Esophagus (tissue), 2 donors: Measurements from ENCODE around the gene CHAC2. TPM values are rescaled to one million over a fixed set of nuclear protein-coding genes. Genes with fewer than 3 reads are reported as not detected.
"Not testable (repeated sequence)": the region's sequence is repeated elsewhere in the genome, so short reads cannot be mapped to it uniquely, and the experiment has no call there.

ENCODE experiments used
- H3K27ac ChIP-seq, 2 donors: one replicate each; pipeline ENCODE4 v1.5.1; 2013; ENCODE audit warnings: low read depth in 2 of 2, mild to moderate bottlenecking in 2 of 2, inconsistent platforms in 1 of 2, low read length in 1 of 2, moderate library complexity in 1 of 2
- H3K27me3 ChIP-seq, 2 donors: one replicate each; pipeline ENCODE4 v1.6.1; 2013; ENCODE audit warnings: low read length in 2 of 2, control low read depth in 1 of 2, mild to moderate bottlenecking in 1 of 2; ENCODE audit not compliant: insufficient read depth in 2 of 2, control insufficient read depth in 1 of 2
- H3K36me3 ChIP-seq, 2 donors: one replicate each; pipeline ENCODE4 v1.6.1; 2013; ENCODE audit warnings: low read length in 1 of 2; ENCODE audit not compliant: control insufficient read depth in 2 of 2, insufficient read depth in 2 of 2
- H3K4me1 ChIP-seq, 2 donors: one replicate each; pipeline ENCODE4 v1.6.1; 2013; ENCODE audit warnings: low read length in 1 of 2; ENCODE audit not compliant: control insufficient read depth in 2 of 2, insufficient read depth in 2 of 2
- H3K4me3 ChIP-seq, 2 donors: one replicate each; pipeline ENCODE4 v1.5.1; 2013; ENCODE audit warnings: low read length in 2 of 2, mild to moderate bottlenecking in 2 of 2, low read depth in 1 of 2, moderate library complexity in 1 of 2
- H3K9me3 ChIP-seq, 2 donors: one replicate each; pipeline ENCODE4 v1.6.1; 2013; ENCODE audit warnings: mild to moderate bottlenecking in 2 of 2, low read depth in 1 of 2, low read length in 1 of 2, moderate library complexity in 1 of 2; ENCODE audit not compliant: control insufficient read depth in 2 of 2, insufficient read depth in 1 of 2
- WGBS, 2 donors: extraction: QIAGEN DNeasy Blood & Tissue Kit; methylation state at CpG; one replicate each; pipeline ENCODE4 v1.1.7; 2013; 5-methylcytosine and 5-hydroxymethylcytosine counted together
- polyA plus RNA-seq, 2 donors: library from polyadenylated mRNA; stranded (reverse); fragments of 200-250 nt; gene quantifications; one replicate each; pipeline ENCODE4 v1.2.3, GENCODE V29; 2013
- donor health status: healthy with polysubstance abuse.
- donor health status: Bipolar disorder and iron deficiency.

CHAC2 gene
- polyA plus RNA-seq, 2 donors: 4.1 to 6.2 TPM

DNA sequence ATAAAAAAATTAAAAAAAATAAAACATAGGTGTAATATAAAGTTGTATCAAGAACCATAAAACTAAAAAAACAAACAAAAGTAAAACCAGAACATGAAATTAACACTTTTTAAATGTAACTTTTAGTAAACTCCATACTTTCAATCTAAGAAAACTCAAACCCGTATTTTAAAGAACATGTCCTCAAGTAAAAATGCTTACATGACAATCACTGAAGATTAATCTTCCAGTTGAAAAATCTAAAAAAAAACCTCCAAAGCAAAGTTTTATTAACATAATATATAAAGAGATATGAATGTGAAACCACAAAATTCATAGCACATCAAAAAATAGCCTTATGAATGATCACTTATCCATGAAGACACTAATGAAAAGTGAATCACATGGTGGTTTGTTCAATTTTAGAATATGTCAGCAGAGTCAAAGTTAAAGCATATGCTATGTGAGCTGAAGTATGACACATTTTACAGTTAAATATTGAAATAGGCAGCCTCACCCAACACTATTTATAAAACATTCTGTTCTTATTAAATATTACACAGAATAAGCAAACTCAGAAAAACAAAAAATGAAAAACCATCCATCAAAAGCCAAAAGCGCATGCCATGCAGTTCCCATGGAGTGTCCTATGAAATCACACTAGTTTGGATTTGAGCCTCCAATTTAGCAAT is 23.1 kb upstream of the CHAC2 start:
- WGBS, 2 donors: 82 to 84% methylated on average over 2 of the region's 2 CpGs
- no peak overlapping the region for H3K4me3 ChIP-seq
- H3K27me3 ChIP-seq: no peaks in the 10 kb centered on the region
- no peaks in the 10 kb centered on the region for H3K4me1 ChIP-seq
- no peak overlapping the region for H3K27ac ChIP-seq
- no peaks in the 10 kb centered on the region for H3K9me3 ChIP-seq
- H3K36me3 ChIP-seq: no peaks in the 10 kb centered on the region

DNA sequence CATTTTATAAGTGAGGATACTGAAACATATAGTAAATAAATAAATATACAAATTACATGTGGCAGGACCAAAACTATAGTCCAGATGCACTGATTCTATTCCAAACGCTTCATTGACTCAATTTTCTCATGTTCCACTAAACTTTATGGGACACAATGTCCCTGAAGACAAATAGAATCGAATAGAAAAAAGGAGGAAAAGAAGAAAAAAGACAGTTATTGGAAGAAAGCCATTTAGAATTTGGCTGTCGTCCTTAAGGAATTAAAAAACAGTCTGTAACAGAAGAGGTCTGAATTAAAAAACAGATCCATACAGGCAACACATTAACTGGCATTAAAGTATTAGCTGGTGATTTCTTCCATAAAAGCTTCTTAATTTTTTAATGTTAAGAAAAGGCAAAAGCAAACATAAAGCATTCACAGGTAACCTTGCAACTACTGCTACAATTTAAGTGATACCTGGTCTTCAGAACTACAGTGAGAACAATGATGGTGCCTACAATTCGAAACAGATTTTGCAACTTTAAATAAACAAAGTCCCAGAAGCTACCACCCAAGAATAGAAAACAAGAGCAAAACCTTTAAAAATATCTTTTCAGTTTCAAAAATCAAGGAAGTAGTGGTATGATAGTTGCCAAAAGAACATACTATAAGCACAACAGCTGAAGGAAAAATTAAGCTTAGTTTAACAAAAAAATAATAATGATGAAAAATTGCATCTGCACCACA is 17.4 kb upstream of the CHAC2 start:
- 42 to 64% methylated on average over 4 of the region's 4 CpGs for WGBS, 2 donors
- no peaks in the 10 kb centered on the region for H3K4me1 ChIP-seq
- H3K36me3 ChIP-seq: no peaks in the 10 kb centered on the region
- no peak overlapping the region for H3K27ac ChIP-seq
- no peaks in the 10 kb centered on the region for H3K9me3 ChIP-seq
- H3K27me3 ChIP-seq: no peaks in the 10 kb centered on the region
- no peak overlapping the region for H3K4me3 ChIP-seq

DNA sequence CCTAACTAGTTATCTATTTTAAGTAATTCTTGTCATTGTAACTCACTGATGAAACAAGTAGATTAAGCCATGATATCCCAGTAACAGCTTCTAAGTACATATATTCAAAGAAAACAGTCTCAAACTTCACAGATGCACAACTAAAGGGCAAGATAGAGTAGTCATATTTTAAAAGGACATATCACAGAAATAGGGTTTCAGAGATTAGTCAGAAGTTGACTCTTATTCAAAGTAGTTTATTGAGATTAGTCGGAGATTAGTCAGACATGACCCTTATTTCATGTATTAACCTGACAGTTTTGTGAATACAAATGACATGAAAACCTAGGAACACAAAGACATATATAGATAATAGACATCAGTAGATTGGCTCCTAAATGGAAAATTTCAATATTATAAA is 15.9 kb upstream of the CHAC2 start:
- Histone ChIP-seq H3K9me3 (no peaks in the 10 kb centered on the region), H3K27me3 (no peaks in the 10 kb centered on the region), H3K4me1 (no peaks in the 10 kb centered on the region), H3K27ac (no peak overlapping the region), H3K4me3 (no peak overlapping the region), H3K36me3 (peaks cover 0 to 2% of the 10 kb centered on the region in 2 donors)
- WGBS, 2 donors: 31 to 60% methylated on average over 1 of the region's 1 CpG

DNA sequence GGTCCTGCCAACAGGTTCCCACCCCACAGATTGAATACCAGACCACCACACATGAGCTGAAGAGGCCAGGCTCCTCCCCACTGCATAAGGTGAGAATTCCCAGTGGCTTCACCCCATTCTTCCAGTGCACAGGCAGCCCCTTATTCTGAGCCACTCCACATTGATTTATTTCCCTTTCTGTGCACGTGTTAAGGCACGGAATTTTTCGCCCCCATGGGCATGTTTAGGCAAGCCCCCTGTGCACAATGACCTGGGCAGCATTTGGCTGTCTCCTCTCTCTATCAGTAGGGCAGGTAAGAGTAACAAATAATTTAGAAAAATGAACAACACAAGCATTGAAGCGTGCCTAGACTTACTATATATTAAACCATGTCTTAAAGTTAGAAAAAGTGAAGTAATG is 15.2 kb upstream of the CHAC2 start:
- no peak overlapping the region for H3K27ac ChIP-seq
- 59 to 74% methylated on average over 4 of the region's 4 CpGs for WGBS, 2 donors

DNA sequence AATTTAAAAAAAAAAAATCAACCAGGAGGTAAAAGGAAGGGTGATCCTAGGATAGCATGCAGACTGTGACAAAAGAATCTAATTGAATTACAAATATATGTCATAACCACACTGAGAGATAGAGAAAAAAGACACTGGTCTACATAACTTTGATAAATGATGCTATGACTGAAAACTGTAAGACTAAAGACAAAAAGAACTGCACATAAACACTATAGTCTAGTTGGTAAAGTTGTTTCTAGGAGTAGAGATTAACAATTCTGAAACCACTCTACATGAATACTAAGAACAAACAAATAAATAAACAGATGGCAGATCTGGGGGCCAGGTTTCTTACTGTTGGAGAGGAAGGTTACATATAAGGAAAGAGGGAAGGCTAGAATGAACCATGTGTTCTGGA is 14.6 kb upstream of the CHAC2 start:
- H3K9me3 ChIP-seq: no peaks in the 10 kb centered on the region
- H3K4me3 ChIP-seq: no peak overlapping the region
- no peaks in the 10 kb centered on the region for H3K27me3 ChIP-seq
- H3K4me1 ChIP-seq: no peaks in the 10 kb centered on the region
- peaks cover 0 to 3% of the 10 kb centered on the region in 2 donors for H3K36me3 ChIP-seq
- no peak overlapping the region for H3K27ac ChIP-seq

More for the DNA sequence above, 15.2 kb upstream of the CHAC2 start:
- Histone ChIP-seq H3K36me3 (peaks cover 0 to 3% of the 10 kb centered on the region in 2 donors), H3K4me1 (no peaks in the 10 kb centered on the region), H3K4me3 (no peak overlapping the region), H3K9me3 (no peaks in the 10 kb centered on the region), H3K27me3 (no peaks in the 10 kb centered on the region)

DNA sequence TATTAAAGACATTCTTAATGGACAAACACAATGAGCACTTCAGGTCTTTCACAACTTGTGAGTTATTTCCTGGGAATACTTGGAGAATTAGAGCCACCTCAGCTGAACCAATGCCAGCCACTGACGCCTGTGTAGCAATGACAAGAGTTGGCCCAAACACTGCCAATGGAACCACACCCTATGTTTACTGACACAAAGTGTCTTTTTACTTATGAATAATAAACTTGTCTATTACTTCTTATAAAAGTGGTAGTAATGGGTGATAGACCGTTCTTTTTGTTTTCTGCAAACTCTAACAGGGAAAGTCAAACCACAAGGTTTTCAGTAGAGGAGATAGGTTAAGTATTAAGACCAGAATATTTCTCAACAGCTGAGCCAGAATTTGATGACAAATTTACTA is 12.5 kb upstream of the CHAC2 start:
- no peak overlapping the region for H3K27ac ChIP-seq
- H3K36me3 ChIP-seq: peaks cover 3% of the 10 kb centered on the region in 2 donors
- no peak overlapping the region for H3K4me3 ChIP-seq
- 59% methylated on average over 2 of the region's 2 CpGs for WGBS, 2 donors
- H3K9me3 ChIP-seq: no peaks in the 10 kb centered on the region
- no peaks in the 10 kb centered on the region for H3K4me1 ChIP-seq
- H3K27me3 ChIP-seq: no peaks in the 10 kb centered on the region

DNA sequence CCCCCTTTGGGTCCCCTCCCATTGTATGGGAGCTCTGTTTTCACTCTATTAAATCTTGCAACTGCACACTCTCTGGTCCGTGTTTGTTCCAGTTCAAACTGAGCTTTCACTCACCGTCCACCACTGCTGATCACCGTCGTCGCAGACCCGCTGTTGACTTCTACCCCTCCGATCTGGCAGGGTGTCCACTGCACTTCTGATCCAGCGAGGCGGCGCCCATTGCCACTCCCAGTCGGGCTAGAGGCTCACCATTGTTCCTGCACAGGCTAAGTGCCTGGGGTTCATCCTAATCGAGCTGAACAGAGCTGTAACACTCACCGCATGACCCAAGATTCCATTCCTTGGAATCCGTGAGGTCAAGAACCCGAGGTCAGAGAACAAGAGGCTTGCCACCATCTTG is 11.0 kb upstream of the CHAC2 start:
- no peak overlapping the region for H3K4me3 ChIP-seq
- no peak overlapping the region for H3K27ac ChIP-seq
- no peaks in the 10 kb centered on the region for H3K4me1 ChIP-seq
- no peaks in the 10 kb centered on the region for H3K9me3 ChIP-seq
- peaks cover 3% of the 10 kb centered on the region in 2 donors for H3K36me3 ChIP-seq
- WGBS, 2 donors: 98 to 99% methylated on average over 15 of the region's 15 CpGs
- H3K27me3 ChIP-seq: no peaks in the 10 kb centered on the region

DNA sequence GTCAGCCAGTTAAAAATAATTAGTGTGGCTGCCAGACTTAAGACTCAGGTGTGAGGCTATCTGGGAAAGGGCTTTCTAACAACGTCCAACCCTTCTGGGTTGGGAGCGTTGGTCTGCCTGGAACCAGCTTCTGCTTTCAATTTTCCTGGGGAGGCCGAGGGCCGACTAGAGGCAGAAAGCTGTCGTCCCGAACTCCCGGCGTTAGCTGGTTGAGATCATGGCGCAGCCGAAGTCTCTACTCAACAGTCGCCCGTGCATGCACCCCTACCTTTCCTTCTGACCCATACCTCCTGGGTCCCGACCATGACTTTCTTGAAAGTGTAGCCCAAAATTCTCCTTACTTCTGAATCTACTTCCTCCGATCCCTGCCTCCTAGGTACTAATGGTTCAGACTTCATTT is 10.4 kb upstream of the CHAC2 start:
- not testable (repeated sequence) for H3K27ac ChIP-seq, H3K9me3 ChIP-seq, H3K4me1 ChIP-seq, H3K4me3 ChIP-seq, H3K27me3 ChIP-seq, H3K36me3 ChIP-seq
- 98 to 99% methylated on average over 14 of the region's 14 CpGs for WGBS, 2 donors

DNA sequence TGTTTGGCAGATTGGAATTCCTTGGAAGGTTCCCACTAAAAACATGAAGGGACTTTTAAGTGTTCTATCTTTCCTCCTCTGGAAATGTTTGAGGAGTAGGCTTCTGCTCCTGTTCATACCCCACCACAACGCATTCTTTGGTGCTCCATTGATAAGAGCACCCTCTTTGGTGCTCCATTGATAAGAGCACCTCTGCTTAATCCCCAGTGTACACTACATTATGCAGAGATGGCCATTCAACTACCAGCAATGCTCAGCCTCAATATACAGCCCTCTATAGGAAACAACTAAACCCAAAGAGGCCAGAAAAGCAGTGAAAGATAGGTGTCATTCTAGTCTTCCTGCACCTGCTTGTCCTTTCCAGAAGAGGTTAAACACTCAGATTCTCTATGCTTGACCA is 1.8 kb upstream of the CHAC2 start:
- H3K36me3 ChIP-seq: peaks cover 4% of the 10 kb centered on the region in 2 donors
- H3K9me3 ChIP-seq: no peaks in the 10 kb centered on the region
- WGBS, 2 donors: 76 to 98% methylated on average over 1 of the region's 1 CpG
- H3K4me1 ChIP-seq: no peaks in the 10 kb centered on the region
- H3K4me3 ChIP-seq: no peak overlapping the region
- no peaks in the 10 kb centered on the region for H3K27me3 ChIP-seq
- no peak overlapping the region for H3K27ac ChIP-seq

DNA sequence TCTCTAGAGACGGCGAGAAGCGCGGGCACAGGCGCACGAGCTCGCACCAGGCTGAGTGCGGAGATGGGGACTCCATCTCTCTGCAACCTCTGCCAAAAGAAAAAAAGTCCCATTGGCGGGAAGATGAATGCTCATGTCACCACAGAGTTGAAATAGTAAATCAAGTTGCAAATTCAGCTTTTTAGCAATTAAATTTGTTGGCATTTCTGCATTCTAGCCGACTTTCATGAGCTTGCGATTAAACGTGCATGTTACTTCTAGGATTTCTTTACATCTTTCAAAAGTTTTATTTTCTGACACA is 588 bp downstream of the CHAC2 start:
- WGBS, 2 donors: 2% methylated on average over 12 of the region's 12 CpGs
- Histone ChIP-seq H3K27me3 (no peaks in the 10 kb centered on the region), H3K9me3 (no peaks in the 10 kb centered on the region), H3K27ac (peak overlapping the region; percentile 80 to 88), H3K4me1 (no peaks in the 10 kb centered on the region), H3K4me3 (peak overlapping the region; percentile 90 to 96), H3K36me3 (peaks cover 2 to 3% of the 10 kb centered on the region in 2 donors)
